NCI-H1417 (cell line): ENCODE results near the gene DLAT.
"Not testable (repeated sequence)": the region's sequence is repeated elsewhere in the genome, so short reads cannot be mapped to it uniquely, and the experiment has no call there.

Experiments
- DNase-seq, 3 experiments: peaks; one replicate each; lab custom pipeline; 2025; lab: John Stamatoyannopoulos, UW

DLAT gene

DNA sequence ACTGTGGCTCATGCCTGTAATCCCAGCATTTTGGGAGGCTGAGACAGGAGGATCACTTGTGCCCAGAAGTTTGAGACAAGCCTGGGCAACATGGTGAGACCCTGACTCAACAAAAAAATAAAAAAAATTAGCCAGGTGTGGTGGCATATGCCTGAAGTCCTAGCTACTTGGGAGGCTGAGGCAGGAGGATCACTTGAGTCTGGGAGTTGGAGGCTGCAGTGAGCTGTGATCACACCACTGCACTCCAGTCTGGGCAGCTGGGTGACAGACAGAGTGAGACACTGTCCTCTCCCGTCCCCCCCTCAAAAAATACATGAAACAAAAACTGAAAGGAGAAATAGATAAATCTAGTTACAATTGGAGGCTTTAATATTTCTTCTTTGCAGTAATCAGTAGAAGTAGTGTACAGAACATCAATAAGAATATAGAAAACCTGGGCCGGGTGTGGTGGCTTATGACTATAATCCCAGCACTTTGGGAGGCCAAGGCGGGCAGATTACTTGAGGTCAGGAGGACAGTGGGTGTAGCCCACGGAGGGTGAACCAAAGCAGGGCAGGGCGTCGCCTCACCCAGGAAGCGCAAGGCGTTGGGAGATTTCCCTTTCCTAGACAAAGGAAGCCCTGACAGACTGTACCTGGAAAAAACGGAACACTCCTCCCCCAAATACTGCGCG lies 19.6 kb upstream of the DLAT start:
- no peak for DNase-seq

DNA sequence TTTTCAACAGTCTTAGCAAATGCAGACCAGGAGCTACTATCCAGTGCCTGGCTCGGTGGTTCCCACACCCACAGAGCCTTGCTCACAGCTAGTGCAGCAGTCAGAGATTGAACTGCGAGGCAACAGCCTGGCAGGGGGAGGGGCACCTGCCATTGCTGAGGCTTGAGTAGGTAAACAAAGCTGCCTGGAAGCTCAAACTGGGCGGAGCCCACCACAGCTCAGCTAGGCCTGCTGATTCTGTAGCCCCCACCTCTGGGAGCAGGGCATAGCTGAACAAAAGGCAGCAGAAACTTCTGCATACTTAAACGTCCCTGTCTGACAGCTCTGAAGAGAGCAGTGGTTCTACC lies 19.1 kb upstream of the DLAT start:
- peak; percentile 24 to 59 (median 37) for DNase-seq

DNA sequence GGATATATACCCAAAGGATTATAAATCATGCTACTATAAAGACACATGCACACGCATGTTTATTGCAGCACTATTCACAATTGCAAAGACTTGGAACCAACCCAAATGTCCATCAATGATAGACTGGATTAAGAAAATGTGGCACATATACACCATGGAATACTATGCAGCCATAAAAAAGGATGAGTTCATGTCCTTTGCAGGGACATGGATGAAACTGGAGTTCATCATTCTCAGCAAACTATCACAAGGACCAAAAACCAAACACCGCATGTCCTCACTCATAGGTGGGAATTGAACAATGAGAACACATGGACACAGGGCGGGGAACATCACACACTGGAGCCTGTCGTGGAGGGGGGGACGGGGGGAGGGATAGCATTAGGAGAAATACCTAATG lies 13.8 kb upstream of the DLAT start:
- not testable (repeated sequence) for DNase-seq

DNA sequence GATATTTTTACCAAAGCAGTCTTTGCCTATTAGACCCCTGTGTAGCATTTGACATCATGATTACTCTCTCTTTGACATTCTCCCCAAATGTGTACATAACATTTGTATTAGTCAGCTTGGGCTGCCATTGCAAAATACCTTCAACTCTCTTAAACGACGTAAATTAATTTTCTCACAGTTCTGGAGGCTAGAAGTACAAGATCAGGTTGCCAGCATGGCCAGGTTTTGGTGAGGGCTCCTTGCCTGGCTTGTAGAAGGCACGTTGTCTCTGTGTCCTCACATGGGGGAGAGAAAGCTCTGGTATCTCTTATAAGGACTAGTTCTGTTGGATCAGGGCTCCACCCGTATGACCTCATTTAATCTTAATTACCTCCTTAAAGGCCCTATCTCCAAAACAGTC lies 12.3 kb upstream of the DLAT start:
- DNase-seq = no peak

DNA sequence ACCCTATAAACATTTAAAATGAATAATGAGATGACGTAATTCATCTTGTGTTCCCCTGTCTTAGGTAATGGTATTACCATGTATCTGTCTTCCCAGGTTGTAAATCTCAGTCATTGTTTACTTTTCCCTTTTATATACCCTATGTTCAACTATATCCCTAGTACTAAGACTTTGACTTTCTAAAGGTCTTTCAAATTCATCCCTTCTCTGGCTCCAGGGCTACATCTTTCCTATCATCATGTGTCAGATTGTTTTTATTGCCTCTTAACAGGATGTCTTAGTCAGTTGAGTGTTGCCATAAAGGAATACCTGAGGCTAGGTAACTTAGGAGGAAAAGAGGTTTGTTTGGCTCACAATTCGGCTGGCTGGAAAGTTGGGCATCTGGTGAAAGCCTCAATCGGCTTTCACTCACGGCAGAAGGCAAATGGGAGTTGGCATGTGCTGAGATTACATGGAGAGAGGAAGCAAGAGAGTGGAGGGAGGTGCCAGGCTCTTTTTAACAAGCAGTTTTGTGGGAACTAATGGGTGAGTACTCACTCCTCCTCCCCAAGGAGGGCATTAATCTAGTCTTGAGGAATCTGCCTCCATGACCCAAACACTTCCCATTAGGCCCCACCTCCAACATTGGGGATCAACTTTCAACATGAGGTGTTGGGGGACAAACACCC lies 11.6 kb upstream of the DLAT start:
- DNase-seq = no peak

DNA sequence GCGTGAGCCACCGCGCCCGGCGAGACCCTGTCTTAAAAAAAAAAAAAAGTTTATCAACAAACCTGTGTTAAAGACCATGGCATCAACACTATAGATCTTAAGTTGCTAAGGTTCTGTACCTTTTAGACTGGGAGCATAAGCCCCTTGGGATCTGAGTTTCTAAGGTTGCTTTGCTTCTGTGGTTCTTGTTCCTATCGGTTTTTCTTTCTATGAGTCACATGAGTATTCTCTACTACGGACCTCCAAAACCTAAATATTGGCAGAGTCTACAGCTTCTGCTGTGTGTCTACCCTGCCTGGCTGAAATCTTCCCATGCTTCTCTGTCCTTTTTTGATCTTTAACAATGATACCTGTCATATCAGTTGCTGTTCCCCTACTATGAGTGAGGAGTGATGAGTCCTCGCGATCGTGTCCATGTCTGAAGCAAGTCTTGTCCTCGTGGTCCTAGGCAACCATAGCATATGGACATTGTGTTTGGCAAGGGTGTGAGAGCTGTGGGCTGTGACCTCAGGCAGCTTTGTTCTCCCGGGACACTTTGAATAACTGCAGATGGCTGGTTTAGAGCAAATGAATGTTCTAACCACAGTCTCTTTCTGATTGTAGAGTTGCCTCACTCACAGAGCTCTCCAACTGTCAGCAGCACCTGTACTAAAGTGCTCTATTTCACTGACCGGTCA lies 9.0 kb upstream of the DLAT start:
- DNase-seq = no peak

DNA sequence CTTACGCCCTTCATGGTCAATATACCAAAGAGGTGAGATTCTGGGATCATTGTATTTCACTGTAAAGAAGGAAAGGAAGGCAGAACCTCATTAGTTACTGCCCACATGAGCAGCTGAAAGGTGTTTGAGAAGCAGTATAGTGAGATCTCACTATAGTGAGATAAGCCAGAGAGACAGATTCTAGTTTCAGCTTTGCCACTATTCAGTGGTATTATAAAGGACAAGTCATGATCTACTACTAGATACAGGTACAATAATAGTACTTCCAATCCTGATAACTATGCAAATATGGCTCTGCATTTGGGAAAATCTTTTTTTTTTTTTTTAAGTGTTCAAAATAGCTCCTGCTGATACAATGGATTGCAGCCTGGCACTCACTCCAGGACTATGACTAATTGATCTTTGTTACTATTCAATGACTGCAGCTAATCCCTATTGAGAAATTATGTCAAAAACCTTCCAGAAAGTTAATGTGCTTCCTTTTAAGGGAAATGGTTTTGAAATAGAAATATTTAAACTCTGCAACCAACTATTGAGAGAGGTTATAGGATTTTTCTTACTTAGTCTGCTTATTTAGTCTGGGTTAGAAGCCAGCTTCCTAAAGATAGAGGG lies 8.3 kb upstream of the DLAT start:
- DNase-seq = no peak

DNA sequence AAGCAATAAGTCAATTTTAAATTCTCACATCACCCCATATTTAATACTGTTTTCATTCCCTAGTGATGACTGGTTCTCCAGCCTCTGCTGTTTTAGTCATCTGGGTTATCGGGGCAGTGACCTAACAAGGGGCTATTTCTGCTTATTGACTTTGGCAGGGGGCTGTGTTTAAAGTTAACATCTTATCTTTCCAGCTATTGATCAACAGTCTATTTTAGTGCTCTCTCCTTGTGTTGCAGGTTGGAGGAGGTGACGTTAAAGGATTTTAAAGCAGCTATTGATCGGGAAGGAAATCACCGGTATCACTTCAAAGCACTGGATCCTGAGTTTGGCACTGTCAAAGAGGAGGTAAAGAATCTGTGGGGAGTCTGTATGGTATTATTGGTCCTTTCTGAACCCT lies 7.7 kb upstream of the DLAT start:
- DNase-seq = no peak

DNA sequence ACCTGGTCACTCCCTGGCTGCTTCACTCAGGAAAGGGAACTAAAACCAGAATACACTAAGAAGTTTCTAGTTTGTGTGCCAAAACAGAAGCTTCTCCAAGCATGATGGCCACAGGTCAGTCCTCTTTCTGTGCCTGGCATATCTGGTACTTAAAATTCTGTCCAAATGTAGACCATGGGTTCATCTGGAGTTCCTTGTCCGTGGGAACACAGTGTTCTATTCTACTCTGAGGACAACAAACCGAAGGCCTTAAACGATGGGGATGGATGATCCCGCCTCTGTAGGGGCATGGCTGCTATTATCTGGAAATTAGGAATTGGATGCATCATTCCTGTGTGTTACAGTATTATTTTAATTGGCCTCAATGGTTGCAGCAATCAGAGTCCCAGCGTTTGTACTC lies 6.1 kb upstream of the DLAT start:
- DNase-seq = no peak

DNA sequence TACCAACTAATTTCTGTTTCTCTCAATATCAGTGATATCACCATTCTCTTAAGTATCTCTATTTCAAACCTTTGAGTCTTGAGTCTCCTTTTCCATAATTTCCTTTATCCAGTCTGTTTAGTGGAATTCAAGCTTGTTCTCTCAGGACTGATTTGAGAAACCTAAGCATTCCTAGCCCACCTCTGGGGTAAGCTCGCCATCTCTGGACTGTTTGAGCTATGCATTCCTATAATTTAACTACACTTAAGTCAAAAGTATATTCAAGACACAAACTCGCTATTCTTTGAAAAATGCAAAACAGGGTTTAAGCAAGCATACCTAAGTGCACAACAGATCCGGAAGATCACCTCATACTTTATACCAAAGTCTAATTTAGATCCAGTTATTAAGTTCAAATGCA lies 2.1 kb upstream of the DLAT start:
- peak in 1 of 3 experiments; percentile 27 for DNase-seq

DNA sequence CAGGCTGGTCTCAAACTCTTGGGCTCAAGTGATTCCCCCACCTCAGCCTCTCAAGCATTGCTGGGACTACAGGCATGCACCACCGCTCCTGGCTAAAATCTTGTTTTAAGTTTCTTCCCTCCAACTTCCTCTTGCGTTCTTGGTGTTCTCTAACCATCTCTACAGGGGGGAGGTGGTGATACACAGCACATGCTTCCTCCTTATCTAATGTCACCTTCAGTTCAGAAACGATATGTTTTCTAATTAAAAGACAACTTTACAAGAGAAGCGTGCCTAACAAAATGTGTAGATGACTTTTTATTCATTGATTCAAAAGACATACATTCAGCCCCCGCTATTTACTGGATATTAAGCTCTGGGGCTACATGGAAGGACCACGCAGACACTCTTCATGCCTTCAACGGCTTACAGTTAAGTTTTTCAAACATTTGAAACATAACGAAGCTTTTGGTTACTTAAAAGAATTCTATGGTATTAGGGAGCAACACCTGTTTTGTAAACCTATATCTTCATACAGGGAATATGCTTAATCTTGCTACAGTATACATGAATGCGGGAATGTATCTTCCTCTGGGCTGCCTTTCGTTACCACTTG lies 933 bp upstream of the DLAT start:
- DNase-seq = peak in 1 of 3 experiments; percentile 35

DNA sequence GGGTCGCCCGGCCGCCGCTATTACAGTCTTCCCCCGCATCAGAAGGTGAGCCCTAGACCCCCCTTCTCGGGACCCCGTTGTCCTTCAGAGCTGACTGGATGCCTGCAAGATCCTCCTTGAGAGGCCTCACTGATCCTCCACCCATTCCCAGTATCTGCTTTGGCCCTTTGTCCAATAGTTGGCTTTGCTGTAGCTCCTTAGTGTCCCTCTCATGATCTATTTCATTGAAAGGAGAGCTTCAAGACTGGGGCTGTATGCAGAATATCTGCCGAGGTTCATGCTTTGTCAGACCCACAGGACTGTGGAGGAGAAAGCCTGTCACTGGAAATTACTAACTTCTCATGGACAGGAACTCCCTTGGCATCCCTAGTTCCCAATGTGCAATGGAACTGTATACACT lies 499 bp downstream of the DLAT start:
- DNase-seq = peak in 1 of 3 experiments; percentile 73

DNA sequence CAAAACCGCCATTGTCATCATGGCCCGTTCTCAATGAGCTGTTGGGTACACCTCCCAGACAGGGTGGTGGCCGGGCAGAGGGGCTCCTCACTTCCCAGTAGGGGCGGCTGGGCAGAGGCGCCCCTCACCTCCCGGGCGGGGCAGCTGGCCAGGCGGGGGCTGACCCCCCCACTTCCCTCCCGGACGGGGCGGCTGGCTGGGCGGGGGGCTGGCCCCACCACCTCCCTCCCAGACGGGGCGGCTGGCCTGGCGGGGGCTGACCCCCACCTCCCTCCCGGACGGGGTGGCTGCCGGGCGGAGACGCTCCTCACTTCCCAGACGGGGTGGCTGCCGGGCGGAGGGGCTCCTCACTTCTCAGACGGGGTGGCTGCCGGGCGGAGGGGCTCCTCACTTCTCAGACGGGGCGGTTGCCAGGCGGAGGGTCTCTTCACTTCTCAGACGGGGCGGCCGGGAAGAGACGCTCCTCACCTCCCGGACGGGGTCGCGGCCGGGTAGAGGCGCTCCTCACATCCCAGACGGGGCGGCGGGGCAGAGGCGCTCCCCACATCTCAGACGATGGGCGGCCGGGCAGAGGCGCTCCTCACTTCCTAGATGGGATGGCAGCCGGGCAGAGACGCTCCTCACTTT lies 1.7 kb downstream of the DLAT start:
- not testable (repeated sequence) for DNase-seq

DNA sequence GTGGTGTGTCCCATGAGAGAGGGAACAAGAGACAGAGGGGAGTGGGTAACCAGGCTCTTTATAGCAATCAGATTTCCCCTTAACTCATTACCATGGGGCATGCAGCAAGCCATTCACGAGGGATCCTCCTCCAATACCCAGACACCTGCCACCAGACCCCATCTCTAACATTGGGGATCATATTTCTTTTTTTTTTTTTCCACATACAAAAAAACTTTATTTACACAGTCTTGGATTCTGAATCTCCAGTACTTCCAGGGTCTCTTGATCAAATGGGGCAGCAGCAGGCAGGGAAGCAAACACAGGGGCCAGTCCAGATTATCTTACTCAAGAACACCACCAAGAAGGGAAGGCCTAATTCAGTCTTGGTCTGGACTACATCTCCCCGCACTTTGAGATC lies 4.3 kb downstream of the DLAT start:
- no peak for DNase-seq

DNA sequence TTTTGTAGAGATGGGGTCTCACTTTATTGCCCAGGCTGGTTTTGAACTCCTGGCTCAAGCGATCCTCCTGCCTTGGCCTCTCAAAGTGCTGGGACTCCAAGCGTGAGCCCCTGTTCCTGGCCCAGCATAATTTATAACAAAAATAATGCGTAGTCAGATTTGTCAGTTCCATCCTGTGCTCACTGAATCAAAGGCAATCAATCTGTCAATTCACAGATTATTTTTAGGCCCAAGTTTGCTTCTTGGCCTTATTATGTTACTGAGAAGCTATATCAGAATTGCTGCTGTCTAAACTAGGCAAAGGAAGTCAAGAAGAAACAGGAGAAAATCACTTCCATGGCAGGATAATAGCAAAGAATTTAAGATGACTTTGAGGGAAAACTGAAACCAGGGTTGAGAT lies 8.7 kb downstream of the DLAT start:
- DNase-seq = no peak

DNA sequence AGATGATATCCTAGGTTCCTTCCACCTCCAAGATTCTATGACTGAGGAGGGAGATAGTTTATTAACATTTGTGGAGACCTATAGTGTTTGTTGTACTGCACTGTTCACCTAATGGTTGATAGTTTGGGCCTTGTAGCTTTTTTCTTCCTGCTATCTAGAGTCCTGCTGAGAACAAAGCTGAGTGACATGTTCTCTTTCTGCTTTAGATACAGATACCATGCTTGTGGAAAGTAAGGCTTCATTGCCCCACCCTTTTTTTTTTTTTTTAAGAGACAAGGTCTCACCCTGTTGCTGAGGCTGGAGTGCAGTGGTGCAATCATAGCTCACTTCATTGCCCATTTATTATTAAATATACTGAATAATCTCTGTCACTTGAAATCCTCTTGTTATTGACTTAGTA lies 12.3 kb downstream of the DLAT start:
- DNase-seq = no peak

DNA sequence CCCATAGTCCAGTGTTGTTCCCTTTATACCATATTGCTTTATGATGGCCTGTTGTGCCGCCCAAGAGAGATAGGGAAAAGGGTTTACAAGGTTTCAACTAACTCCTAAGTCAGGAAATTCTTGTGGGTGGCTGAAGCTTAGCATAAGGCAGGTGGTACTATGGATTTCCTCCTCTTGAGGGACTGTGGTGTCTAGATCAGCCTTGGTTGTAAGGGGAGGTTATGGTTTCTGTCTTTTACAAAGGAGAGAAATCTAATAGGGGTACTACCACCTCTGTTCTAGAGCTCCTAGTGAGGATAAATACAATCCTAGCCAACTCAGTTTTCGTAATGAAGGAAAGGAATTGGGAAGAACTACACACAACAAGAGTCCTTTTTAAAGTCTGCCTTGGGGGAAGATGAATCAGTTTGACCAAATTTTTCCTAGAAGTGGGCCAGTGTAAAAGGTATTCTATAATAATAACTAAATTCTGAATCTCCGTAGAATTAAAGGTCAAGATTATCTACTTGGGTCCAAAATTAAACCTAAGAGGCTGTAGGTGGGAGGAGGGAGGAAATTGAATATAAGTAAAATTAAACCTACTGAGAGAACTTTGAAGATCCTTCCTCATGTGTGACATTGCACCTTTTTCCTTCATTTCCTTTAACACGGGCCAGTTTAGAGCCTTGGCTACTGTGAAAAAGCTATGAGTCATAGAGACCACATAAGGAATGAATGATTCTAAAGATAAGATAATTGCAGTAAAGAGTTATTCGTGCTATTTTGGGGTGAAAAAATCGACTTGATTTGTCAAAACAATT lies 17.2 kb downstream of the DLAT start:
- no peak for DNase-seq

DNA sequence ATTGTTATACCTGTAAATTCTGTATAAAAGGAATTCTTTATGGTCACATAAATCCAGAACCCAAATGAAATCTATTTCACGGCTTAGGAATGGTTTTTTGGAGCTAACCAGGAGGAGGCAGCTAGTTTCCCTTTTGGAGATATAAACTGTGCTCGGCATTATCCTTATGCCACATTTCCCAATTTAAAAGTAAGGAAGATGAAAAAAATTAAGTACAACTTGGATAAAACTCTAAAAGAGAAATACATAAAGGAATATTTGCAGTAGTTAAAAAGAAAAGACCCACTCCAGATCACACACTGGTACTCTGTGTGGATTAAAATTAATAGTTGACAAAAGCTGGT lies 17.7 kb downstream of the DLAT start:
- no peak for DNase-seq

DNA sequence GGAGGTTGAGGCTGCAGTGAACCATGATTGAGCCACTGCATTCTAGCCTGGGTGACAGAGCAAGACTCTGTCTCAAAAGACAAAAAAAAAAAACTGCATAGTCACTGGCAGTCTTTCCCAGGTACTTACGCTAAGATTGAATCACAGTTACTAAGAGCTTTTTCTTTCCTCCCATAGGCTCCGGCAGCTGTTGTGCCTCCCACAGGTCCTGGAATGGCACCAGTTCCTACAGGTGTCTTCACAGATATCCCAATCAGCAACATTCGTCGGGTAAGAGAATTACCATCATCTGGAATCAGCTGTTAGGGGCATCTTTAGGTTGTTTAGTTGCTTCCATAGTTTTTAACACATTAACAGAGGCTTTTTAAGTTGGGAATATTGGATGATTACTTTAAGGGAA lies 19.8 kb downstream of the DLAT start:
- no peak for DNase-seq

DNA sequence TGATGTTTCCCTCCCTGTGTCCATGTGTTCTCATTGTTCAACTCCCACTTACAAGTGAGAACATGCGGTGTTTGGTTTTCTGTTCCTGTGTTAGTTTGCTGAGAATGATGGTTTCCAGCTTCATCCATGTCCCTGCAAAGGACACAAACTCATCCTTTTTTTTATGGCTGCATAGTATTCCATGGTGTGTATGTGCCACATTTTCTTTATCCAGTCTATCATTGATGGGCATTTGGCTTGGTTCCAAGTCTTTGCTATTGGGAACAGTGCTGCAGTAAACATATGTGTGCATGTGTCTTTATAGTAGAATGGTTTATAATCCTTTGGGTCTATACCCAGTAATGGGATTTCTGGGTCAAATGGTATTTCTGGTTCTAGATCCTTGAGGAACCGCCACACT lies 21.4 kb downstream of the DLAT start:
- not testable (repeated sequence) for DNase-seq

DNA sequence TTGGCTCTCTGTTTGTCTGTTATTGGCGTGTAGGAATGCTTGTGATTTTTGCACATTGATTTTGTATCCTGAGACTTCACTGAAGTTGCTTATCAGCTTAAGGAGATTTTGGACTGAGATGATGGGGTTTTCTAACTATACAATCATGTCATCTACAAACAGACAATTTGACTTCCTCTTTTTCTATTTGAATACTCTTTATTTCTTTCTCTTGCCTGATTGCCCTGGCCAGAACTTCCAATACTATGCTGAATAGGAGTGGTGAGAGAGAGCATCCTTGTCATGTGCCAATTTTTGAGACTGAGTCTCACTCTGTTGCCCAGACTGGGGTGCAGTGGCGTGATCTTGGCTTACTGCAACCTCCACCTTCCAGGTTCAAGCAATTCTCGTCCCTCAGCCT lies 23.0 kb downstream of the DLAT start:
- not testable (repeated sequence) for DNase-seq

DNA sequence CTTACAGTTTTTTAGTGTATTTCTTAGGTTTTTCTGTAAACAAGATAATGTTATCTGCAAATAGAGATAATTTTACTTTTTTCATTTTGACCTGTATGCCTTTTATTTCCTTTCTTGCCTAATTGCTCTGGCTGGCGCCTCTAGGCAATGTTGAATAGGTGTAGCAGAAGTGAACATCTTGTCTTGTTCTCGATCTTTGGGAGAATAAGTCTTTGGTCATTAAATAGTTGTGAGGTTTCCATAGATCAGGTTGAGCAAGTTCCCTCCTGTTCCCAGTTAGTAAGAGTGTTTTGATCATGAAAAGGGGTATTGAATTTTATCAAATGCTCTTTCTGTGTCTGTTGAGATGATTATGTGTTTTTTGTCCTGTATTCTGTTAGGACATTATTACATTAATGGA lies 24.6 kb downstream of the DLAT start:
- DNase-seq = no peak
